Activated CD4-positive, alpha-beta T cell treated with anti-CD3 and anti-CD28 coated beads for 36 hours (primary cell): ENCODE measurements around the gene GPALPP1. TPM values are rescaled to one million over a fixed set of nuclear protein-coding genes. Genes with fewer than 3 reads are reported as not detected.
"Not testable (repeated sequence)": the region's sequence is repeated elsewhere in the genome, so short reads cannot be mapped to it uniquely, and the experiment has no call there.

Source experiments
- ATAC-seq: fragments of 200-7000 bp; cut with Tn5 transposase; one replicate; pipeline ENCODE4 v1.10.0; 2021; ENCODE audit warnings: mild to moderate bottlenecking, moderate library complexity
- CTCF ChIA-PET: fragments of 350-600 bp; sonication (Branson Sonifier 250); formaldehyde crosslinking; loops from one replicate; lab custom pipeline; 2021; ENCODE audit warnings: antibody characterized with exemption; lab: Charles Lee
- POLR2A ChIA-PET: fragments of 350-600 bp; sonication (Branson Sonifier 250); formaldehyde crosslinking; loops from one replicate; lab custom pipeline; 2021; ENCODE audit warnings: antibody characterized with exemption, inconsistent platforms; lab: Charles Lee
- DNase-seq: peaks from one replicate; pipeline ENCODE4 v3.0.0-alpha.2; 2020
- H3K27ac Mint-ChIP-seq: one replicate; pipeline ENCODE4 v1.8.0; 2021; ENCODE audit warnings: mixed read lengths
- H3K27me3 Mint-ChIP-seq: one replicate; pipeline ENCODE4 v1.8.0; 2021; ENCODE audit warnings: mixed read lengths
- H3K36me3 Mint-ChIP-seq: one replicate; pipeline ENCODE4 v1.8.0; 2021; ENCODE audit warnings: low read depth, mixed read lengths
- H3K4me1 Mint-ChIP-seq: one replicate; pipeline ENCODE4 v1.8.0; 2021; ENCODE audit warnings: mixed read lengths
- H3K4me3 Mint-ChIP-seq: one replicate; pipeline ENCODE4 v1.8.0; 2021; ENCODE audit warnings: mild to moderate bottlenecking, moderate library complexity, mixed read lengths
- H3K9me3 Mint-ChIP-seq: one replicate; pipeline ENCODE4 v1.8.0; 2021; ENCODE audit warnings: low read depth, mixed read lengths
- intact Hi-C, 2 experiments: fragments of 100-400 bp; cut with DNase I in 1 of 2; cut with micrococcal nuclease in 1 of 2; formaldehyde crosslinking; loops; one replicate each; pipeline versions ENCODE4 v1.14.2 to v1.15.1; 2022 to 2024; cut with DNase I, micrococcal nuclease
- total RNA-seq, 2 experiments: library from RNA; stranded (reverse); gene quantifications; one replicate each; pipeline ENCODE4 v1.2.3, GENCODE V29; 2021

Gene GPALPP1
- total RNA-seq, 2 experiments from 2014 or later = 31.8 to 40.5 TPM

DNA sequence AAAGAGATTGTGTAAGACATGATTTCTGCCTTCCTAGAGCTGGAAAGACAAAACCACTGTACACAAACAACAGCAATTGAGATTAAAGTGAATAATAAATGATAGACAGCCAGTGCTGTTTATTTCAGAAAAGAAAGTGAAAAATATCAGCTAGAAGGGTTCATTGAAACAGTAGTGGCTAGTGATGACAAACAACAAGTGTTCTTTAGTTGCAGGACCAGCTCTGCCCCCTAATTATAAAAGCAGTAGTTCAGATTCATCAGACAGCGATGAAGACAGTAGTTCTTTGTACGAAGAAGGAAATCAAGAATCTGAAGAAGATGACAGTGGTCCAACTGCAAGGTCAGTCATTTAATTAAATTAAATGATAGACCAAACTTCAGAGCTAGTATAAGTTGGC is 14.8 kb downstream of the GPALPP1 start:
- CTCF ChIA-PET = interaction anchor here (0.8 to 1.3 kb wide), 3 partner anchors 12 to 30 kb away, joined by 3 to 4 read pairs (median 3); no protein-coding TSS in a partner anchor
- peaks cover 23% of the 10 kb centered on the region for H3K36me3 Mint-ChIP-seq
- no peak overlapping the region for H3K4me3 Mint-ChIP-seq
- no peak overlapping the region for H3K27ac Mint-ChIP-seq
- POLR2A ChIA-PET = interaction anchor here (0.7 kb wide), 1 partner anchor 227 kb away, joined by 4 read pairs; no protein-coding TSS in a partner anchor
- intact Hi-C loops = no loop called here
- no peaks in the 10 kb centered on the region for H3K4me1 Mint-ChIP-seq
- no peaks in the 10 kb centered on the region for H3K27me3 Mint-ChIP-seq
- H3K9me3 Mint-ChIP-seq = no peaks in the 10 kb centered on the region
- ATAC-seq = no peak
- no peak for DNase-seq

DNA sequence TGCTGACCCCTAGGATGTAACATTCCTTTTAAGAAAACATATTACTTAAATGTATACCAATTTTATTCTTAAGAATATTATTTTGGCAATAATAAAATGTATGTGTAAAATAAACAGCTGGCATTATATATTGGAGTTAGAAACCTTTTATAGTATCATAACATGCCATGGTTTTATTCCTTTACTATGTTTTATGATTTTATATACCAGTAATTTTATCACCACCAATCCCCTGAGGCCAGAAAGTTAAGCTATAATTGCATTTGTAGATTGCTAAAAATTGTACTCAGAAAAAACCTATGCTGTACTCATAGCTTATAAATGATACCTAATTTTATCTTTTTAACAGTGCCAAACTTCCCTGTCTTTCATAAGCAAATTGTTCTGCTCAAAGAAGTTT is 17.9 kb downstream of the GPALPP1 start:
- Mint-ChIP-seq H3K9me3 (no peaks in the 10 kb centered on the region), H3K27ac (no peak overlapping the region), H3K4me1 (no peaks in the 10 kb centered on the region), H3K36me3 (peaks cover 32% of the 10 kb centered on the region), H3K27me3 (no peaks in the 10 kb centered on the region), H3K4me3 (no peak overlapping the region)
- ATAC-seq (no peak), DNase-seq (no peak)
- ChIA-PET POLR2A (no interaction called here), CTCF (interaction anchor here (0.5 to 1.7 kb wide), 3 partner anchors 9 to 35 kb away, joined by 3 to 5 read pairs (median 4); no protein-coding TSS in a partner anchor)
- intact Hi-C loops = no loop called here

DNA sequence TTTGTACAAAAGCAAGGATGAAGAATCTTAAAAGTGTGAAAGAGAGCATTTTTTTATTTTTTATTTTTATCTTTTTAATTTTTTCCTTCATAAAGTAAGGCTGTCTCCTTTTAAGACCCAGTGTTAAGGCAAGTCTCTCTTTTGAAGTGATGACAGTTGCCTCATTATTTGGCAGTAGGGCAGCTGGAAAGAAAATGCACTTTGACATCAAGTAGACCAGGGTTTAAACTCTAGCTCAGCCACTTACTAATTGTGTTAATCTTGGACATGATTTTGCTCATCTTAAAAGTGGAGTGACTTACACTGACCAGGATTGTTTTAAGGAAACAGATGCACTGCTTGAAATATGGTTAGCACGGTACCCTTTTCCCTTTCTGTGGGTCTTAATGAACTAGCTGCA is 18.5 kb downstream of the GPALPP1 start:
- no peaks in the 10 kb centered on the region for H3K9me3 Mint-ChIP-seq
- peaks cover 29% of the 10 kb centered on the region for H3K36me3 Mint-ChIP-seq
- DNase-seq = no peak
- POLR2A ChIA-PET = no interaction called here
- intact Hi-C loops = no loop called here
- no peak overlapping the region for H3K4me3 Mint-ChIP-seq
- no peak for ATAC-seq
- CTCF ChIA-PET = interaction anchor here (0.6 to 1.7 kb wide), 3 partner anchors 9 to 16 kb away, joined by 3 to 5 read pairs (median 4); no protein-coding TSS in a partner anchor
- no peaks in the 10 kb centered on the region for H3K27me3 Mint-ChIP-seq
- H3K4me1 Mint-ChIP-seq = no peaks in the 10 kb centered on the region
- H3K27ac Mint-ChIP-seq = no peak overlapping the region

DNA sequence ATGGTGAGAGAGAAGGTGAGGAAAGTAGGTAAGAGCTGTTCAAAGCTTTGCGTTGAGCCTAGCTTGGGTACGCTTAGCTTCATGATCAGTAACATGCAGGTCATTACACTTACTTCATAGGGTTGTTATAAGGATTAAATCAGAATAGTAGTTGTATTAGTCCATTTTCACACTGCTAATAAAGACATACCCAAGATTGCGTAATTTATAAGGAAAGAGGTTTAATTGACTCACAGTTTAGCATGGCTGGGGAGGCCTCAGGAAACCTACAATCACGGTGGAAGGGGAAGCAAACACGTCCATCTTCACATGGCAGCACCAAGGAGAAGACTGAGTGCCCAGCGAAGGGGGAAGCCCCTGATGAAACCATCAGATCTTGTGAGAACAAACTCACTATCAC is 21.9 kb downstream of the GPALPP1 start:
- no peaks in the 10 kb centered on the region for H3K9me3 Mint-ChIP-seq
- H3K4me1 Mint-ChIP-seq = no peaks in the 10 kb centered on the region
- no peak overlapping the region for H3K27ac Mint-ChIP-seq
- no peaks in the 10 kb centered on the region for H3K27me3 Mint-ChIP-seq
- no peak overlapping the region for H3K4me3 Mint-ChIP-seq
- ChIA-PET CTCF (interaction anchor here (0.6 to 0.7 kb wide), 2 partner anchors 287 to 614 kb away, joined by 3 to 5 read pairs; no protein-coding TSS in a partner anchor), POLR2A (no interaction called here)
- DNase-seq (no peak), ATAC-seq (no peak)
- intact Hi-C loops = no loop called here
- H3K36me3 Mint-ChIP-seq = peaks cover 42% of the 10 kb centered on the region

- intact Hi-C loops = no loop called here
Observed at GRCh38 chr13:45015300-45015699, 26.0 kb downstream of the GPALPP1 start.

GRCh38 chr13:45016792-45017425 is 27.6 kb downstream of the GPALPP1 start:
- ChIA-PET CTCF (interaction anchor here (0.6 to 1.6 kb wide), 3 partner anchors 10 to 354 kb away, joined by 3 to 5 read pairs (median 3); no protein-coding TSS in a partner anchor), POLR2A (no interaction called here)
- peak; percentile 74 for ATAC-seq

More at GRCh38 chr13:45015300-45015699, 26.0 kb downstream of the GPALPP1 start:
- DNase-seq (no peak), ATAC-seq (no peak)
- Mint-ChIP-seq H3K27me3 (no peaks in the 10 kb centered on the region), H3K4me3 (no peak overlapping the region), H3K9me3 (no peaks in the 10 kb centered on the region), H3K4me1 (peaks cover 7% of the 10 kb centered on the region), H3K27ac (peak overlapping the region; percentile 15), H3K36me3 (peaks cover 37% of the 10 kb centered on the region)
- CTCF ChIA-PET = interaction anchor here (1.0 to 1.3 kb wide), 2 partner anchors 16 to 356 kb away, joined by 3 read pairs; no protein-coding TSS in a partner anchor
- POLR2A ChIA-PET = no interaction called here

GRCh38 chr13:45019981-45020380 is 30.6 kb downstream of the GPALPP1 start:
- DNase-seq, H3K4me3 Mint-ChIP-seq, H3K9me3 Mint-ChIP-seq, H3K27me3 Mint-ChIP-seq, H3K27ac Mint-ChIP-seq, intact Hi-C loops, ATAC-seq, H3K4me1 Mint-ChIP-seq, CTCF ChIA-PET, POLR2A ChIA-PET: not testable (repeated sequence)
- peaks cover 29% of the 10 kb centered on the region for H3K36me3 Mint-ChIP-seq

More at GRCh38 chr13:45016792-45017425, 27.6 kb downstream of the GPALPP1 start:
- Mint-ChIP-seq H3K36me3 (peaks cover 32% of the 10 kb centered on the region), H3K4me1 (peaks cover 7% of the 10 kb centered on the region), H3K27ac (no peak overlapping the region), H3K4me3 (no peak overlapping the region), H3K9me3 (no peaks in the 10 kb centered on the region), H3K27me3 (no peaks in the 10 kb centered on the region)
- DNase-seq = peak; percentile 20
- intact Hi-C loops = no loop called here

GRCh38 chr13:45021250-45021649 is 31.9 kb downstream of the GPALPP1 start:
- peaks cover 7% of the 10 kb centered on the region for H3K4me1 Mint-ChIP-seq
- POLR2A ChIA-PET = interaction anchor here (0.7 kb wide), 1 partner anchor 95 kb away, joined by 4 read pairs; no protein-coding TSS in a partner anchor
- no peak for ATAC-seq
- no peaks in the 10 kb centered on the region for H3K9me3 Mint-ChIP-seq
- intact Hi-C loops = no loop called here
- H3K36me3 Mint-ChIP-seq = peaks cover 23% of the 10 kb centered on the region
- CTCF ChIA-PET = interaction anchor here (0.9 kb wide), 1 partner anchor 25 kb away, joined by 3 read pairs; no protein-coding TSS in a partner anchor
- no peak overlapping the region for H3K4me3 Mint-ChIP-seq
- DNase-seq = no peak
- no peak overlapping the region for H3K27ac Mint-ChIP-seq
- H3K27me3 Mint-ChIP-seq = no peaks in the 10 kb centered on the region

- DNase-seq (no peak), ATAC-seq (no peak)
- ChIA-PET POLR2A (no interaction called here), CTCF (no interaction called here)
- Mint-ChIP-seq H3K4me1 (no peaks in the 10 kb centered on the region), H3K4me3 (no peak overlapping the region), H3K9me3 (no peaks in the 10 kb centered on the region), H3K27ac (no peak overlapping the region), H3K27me3 (no peaks in the 10 kb centered on the region), H3K36me3 (peaks cover 23% of the 10 kb centered on the region)
- intact Hi-C loops = no loop called here
Observed at GRCh38 chr13:45024847-45025246, 35.5 kb downstream of the GPALPP1 start.

DNA sequence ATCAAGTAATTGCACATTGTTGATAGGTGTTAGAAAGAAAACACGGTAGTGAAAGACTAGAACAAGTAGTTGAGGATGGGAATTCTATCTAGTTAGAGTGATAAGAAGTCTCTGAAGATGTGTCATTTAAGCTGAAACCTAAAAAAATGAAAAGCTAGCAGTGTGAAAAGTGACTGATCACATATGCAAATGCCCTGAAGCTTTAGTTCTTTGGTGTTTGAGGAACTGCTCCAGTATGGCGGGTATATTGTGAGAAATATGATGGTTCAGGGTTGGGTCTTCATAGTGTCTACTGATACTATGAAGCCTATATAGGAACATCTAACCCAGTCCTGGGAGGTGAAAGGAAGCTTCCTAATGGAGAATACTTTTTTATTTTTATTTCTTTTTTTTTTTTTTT is 45.0 kb downstream of the GPALPP1 start:
- Mint-ChIP-seq H3K9me3 (no peaks in the 10 kb centered on the region), H3K36me3 (peaks cover 7% of the 10 kb centered on the region), H3K27me3 (no peaks in the 10 kb centered on the region), H3K4me3 (no peak overlapping the region), H3K27ac (no peak overlapping the region), H3K4me1 (no peaks in the 10 kb centered on the region)
- ATAC-seq (no peak), DNase-seq (no peak)
- CTCF ChIA-PET = interaction anchor here (0.6 to 1.4 kb wide), 3 partner anchors 12 to 66 kb away, joined by 3 to 4 read pairs (median 3); no protein-coding TSS in a partner anchor
- POLR2A ChIA-PET = interaction anchor here (0.7 kb wide), 1 partner anchor 238 kb away, joined by 7 read pairs; no protein-coding TSS in a partner anchor
- intact Hi-C loops = no loop called here

GRCh38 chr13:45036206-45036605 is 46.9 kb downstream of the GPALPP1 start:
- H3K27me3 Mint-ChIP-seq = no peaks in the 10 kb centered on the region
- H3K9me3 Mint-ChIP-seq = no peaks in the 10 kb centered on the region
- peaks cover 7% of the 10 kb centered on the region for H3K36me3 Mint-ChIP-seq
- no peak overlapping the region for H3K4me3 Mint-ChIP-seq
- POLR2A ChIA-PET = no interaction called here
- ATAC-seq (no peak), DNase-seq (no peak)
- H3K4me1 Mint-ChIP-seq = peaks cover 3% of the 10 kb centered on the region
- H3K27ac Mint-ChIP-seq = no peak overlapping the region
- CTCF ChIA-PET = interaction anchor here (1.8 kb wide), 1 partner anchor 287 kb away, joined by 5 read pairs; no protein-coding TSS in a partner anchor
- intact Hi-C loops = no loop called here
